Measurements from ENCODE around the gene ART1. TPM values are rescaled to one million over a fixed set of nuclear protein-coding genes. Genes with fewer than 3 reads are reported as not detected.

The ART1 gene
- total and polyA plus RNA-seq, 2 donors (not counting 3 experiments of a cell fraction or from before 2014, with no cell fraction given), result not detected

GRCh38 chr11:3686751-3687150, 41.8 kb downstream of the ART1 start:
- FAIRE-seq, result no peak
- H3K4me1 ChIP-seq (ENCODE audit: control insufficient read depth, extremely low read depth, insufficient read depth, low read length), result no peaks in the 10 kb centered on the region
- H4K20me1 ChIP-seq (replicated peaks; ENCODE audit: control insufficient read depth, extremely low read depth, insufficient read depth, low read length), result no peaks in the 10 kb centered on the region
- H3K27me3 ChIP-seq (ENCODE audit: control insufficient read depth in 2 of 2, insufficient read depth in 2 of 2, low read length in 2 of 2), result no peaks in the 10 kb centered on the region
- H3K9ac ChIP-seq (replicated peaks; ENCODE audit: extremely low read depth, insufficient read depth, low read length), result no peak overlapping the region
- intact Hi-C loops (cut with micrococcal nuclease), result no loop called here
- H3K36me3 ChIP-seq (ENCODE audit: control insufficient read depth in 2 of 2, extremely low read depth in 1 of 2, insufficient read depth in 2 of 2, low read length in 2 of 2), result peaks cover 26 to 28% of the 10 kb centered on the region in 2 experiments
- TF ChIP-seq FOS (IDR thresholded peaks at IDR 0.05; ENCODE audit: borderline replicate concordance, insufficient read depth, low read length), result no peak
- no peak for TF ChIP-seq GATA2 (IDR thresholded peaks at IDR 0.05; ENCODE audit: insufficient read depth, insufficient read length, low read depth, low read length)
- TF ChIP-seq, protein P1, sequence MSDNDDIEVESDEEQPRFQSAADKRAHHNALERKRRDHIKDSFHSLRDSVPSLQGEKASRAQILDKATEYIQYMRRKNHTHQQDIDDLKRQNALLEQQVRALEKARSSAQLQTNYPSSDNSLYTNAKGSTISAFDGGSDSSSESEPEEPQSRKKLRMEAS (IDR thresholded peaks at IDR 0.05; ENCODE audit: insufficient read depth, insufficient read length), result no peak
- no peak for TF ChIP-seq JUN (IDR thresholded peaks at IDR 0.05; ENCODE audit: borderline replicate concordance, insufficient read depth, insufficient read length, low read depth)
- TF ChIP-seq POLR2A (IDR thresholded peaks at IDR 0.05; ENCODE audit: low read depth, low read length), result no peak
- no peak for TF ChIP-seq POLR2AphosphoS5 (IDR thresholded peaks at IDR 0.05; ENCODE audit: insufficient read depth, low read depth, low read length)
- no peak for DNase-seq (ENCODE audit: low read depth, low spot score)
- H3K9me3 ChIP-seq (replicated peaks; ENCODE audit: control insufficient read depth, insufficient read depth, low read length), result no peaks in the 10 kb centered on the region
- H2AFZ ChIP-seq (ENCODE audit: low read depth, low read length), result no peak overlapping the region
- H3K4me2 ChIP-seq (ENCODE audit: insufficient read depth, low read length), result no peak overlapping the region
- no peak overlapping the region for H3K4me3 ChIP-seq (replicated peaks in 1 of 3; ENCODE audit: insufficient read depth in 1 of 3, low read depth in 1 of 3, low read length in 3 of 3)
- no TSS peak for BruUV-seq (replicated peaks)
- no peak overlapping the region for H3K27ac ChIP-seq (ENCODE audit: insufficient read depth, low read depth, low read length)
- CTCF ChIA-PET, result no interaction called here
- POLR2A ChIA-PET, result no interaction called here
- no peaks in the 10 kb centered on the region for H3K79me2 ChIP-seq (ENCODE audit: control insufficient read depth, insufficient read depth, low read length)
- dilution Hi-C loops (cut with MboI; ENCODE audit: extremely low pct_ligation_motif_present, low sequenced_read_pairs), result no loop called here
- no peaks in the 10 kb centered on the region for H3K9me1 ChIP-seq (replicated peaks; ENCODE audit: control insufficient read depth, extremely low read depth, insufficient read depth, low read length)

GRCh38 chr11:3700410-3700809, 55.5 kb downstream of the ART1 start:
- Histone ChIP-seq H3K9me3 (replicated peaks; ENCODE audit: control insufficient read depth, insufficient read depth, low read length) (no peaks in the 10 kb centered on the region), H2AFZ (ENCODE audit: low read depth, low read length) (no peak overlapping the region), H3K4me3 (replicated peaks in 1 of 3; ENCODE audit: insufficient read depth in 1 of 3, low read depth in 1 of 3, low read length in 3 of 3) (no peak overlapping the region), H3K36me3 (ENCODE audit: control insufficient read depth in 2 of 2, extremely low read depth in 1 of 2, insufficient read depth in 2 of 2, low read length in 2 of 2) (peaks cover 38 to 40% of the 10 kb centered on the region in 2 experiments), H4K20me1 (replicated peaks; ENCODE audit: control insufficient read depth, extremely low read depth, insufficient read depth, low read length) (no peaks in the 10 kb centered on the region), H3K9me1 (replicated peaks; ENCODE audit: control insufficient read depth, extremely low read depth, insufficient read depth, low read length) (no peaks in the 10 kb centered on the region), H3K79me2 (ENCODE audit: control insufficient read depth, insufficient read depth, low read length) (no peaks in the 10 kb centered on the region), H3K27ac (ENCODE audit: insufficient read depth, low read depth, low read length) (no peak overlapping the region), H3K27me3 (ENCODE audit: control insufficient read depth in 2 of 2, insufficient read depth in 2 of 2, low read length in 2 of 2) (no peaks in the 10 kb centered on the region), H3K9ac (replicated peaks; ENCODE audit: extremely low read depth, insufficient read depth, low read length) (no peak overlapping the region), H3K4me1 (ENCODE audit: control insufficient read depth, extremely low read depth, insufficient read depth, low read length) (no peaks in the 10 kb centered on the region), H3K4me2 (ENCODE audit: insufficient read depth, low read length) (no peak overlapping the region)
- FAIRE-seq, result no peak
- BruUV-seq (replicated peaks), result no TSS peak
- TF ChIP-seq POLR2AphosphoS5 (IDR thresholded peaks at IDR 0.05; ENCODE audit: insufficient read depth, low read depth, low read length), result no peak
- TF ChIP-seq, protein P2, sequence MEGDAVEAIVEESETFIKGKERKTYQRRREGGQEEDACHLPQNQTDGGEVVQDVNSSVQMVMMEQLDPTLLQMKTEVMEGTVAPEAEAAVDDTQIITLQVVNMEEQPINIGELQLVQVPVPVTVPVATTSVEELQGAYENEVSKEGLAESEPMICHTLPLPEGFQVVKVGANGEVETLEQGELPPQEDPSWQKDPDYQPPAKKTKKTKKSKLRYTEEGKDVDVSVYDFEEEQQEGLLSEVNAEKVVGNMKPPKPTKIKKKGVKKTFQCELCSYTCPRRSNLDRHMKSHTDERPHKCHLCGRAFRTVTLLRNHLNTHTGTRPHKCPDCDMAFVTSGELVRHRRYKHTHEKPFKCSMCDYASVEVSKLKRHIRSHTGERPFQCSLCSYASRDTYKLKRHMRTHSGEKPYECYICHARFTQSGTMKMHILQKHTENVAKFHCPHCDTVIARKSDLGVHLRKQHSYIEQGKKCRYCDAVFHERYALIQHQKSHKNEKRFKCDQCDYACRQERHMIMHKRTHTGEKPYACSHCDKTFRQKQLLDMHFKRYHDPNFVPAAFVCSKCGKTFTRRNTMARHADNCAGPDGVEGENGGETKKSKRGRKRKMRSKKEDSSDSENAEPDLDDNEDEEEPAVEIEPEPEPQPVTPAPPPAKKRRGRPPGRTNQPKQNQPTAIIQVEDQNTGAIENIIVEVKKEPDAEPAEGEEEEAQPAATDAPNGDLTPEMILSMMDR (IDR thresholded peaks at IDR 0.05; ENCODE audit: extremely low read depth in 1 of 2, insufficient read depth in 1 of 2, low read depth in 1 of 2, low read length in 2 of 2), result no peak
- TF ChIP-seq, protein P1 (IDR thresholded peaks at IDR 0.05; ENCODE audit: insufficient read depth, insufficient read length), result no peak
- TF ChIP-seq JUN (IDR thresholded peaks at IDR 0.05; ENCODE audit: borderline replicate concordance, insufficient read depth, insufficient read length, low read depth), result no peak
- TF ChIP-seq MYC (IDR thresholded peaks at IDR 0.05; ENCODE audit: low read depth, low read length), result no peak
- no peak for TF ChIP-seq GATA2 (IDR thresholded peaks at IDR 0.05; ENCODE audit: insufficient read depth, insufficient read length, low read depth, low read length)
- TF ChIP-seq EZH2 (IDR thresholded peaks at IDR 0.05; ENCODE audit: borderline replicate concordance, low read depth, low read length, severe bottlenecking), result no peak
- TF ChIP-seq FOS (IDR thresholded peaks at IDR 0.05; ENCODE audit: borderline replicate concordance, insufficient read depth, low read length), result no peak
- TF ChIP-seq POLR2A (IDR thresholded peaks at IDR 0.05; ENCODE audit: low read depth, low read length), result no peak
- dilution Hi-C loops (cut with MboI; ENCODE audit: extremely low pct_ligation_motif_present, low sequenced_read_pairs), result no loop called here
- intact Hi-C loops (cut with micrococcal nuclease), result no loop called here
- DNase-seq (ENCODE audit: low read depth, low spot score), result no peak
- CTCF ChIA-PET, result interaction anchor here (0.6 kb wide), 1 partner anchor 141 kb away, joined by 4 read pairs; no protein-coding TSS in a partner anchor
- POLR2A ChIA-PET, result no interaction called here

All from endothelial cell of umbilical vein (primary cell).